Endothelial cell of umbilical vein (primary cell): Measurements from ENCODE around the gene CCT6A. TPM values are rescaled to one million over a fixed set of nuclear protein-coding genes. Genes with fewer than 3 reads are reported as not detected.

ENCODE experiments used
- BruUV-seq: library from RNA; stranded (reverse); fragments of 400-500 nt; replicated peaks from 2 replicates; lab custom pipeline; 2021; lab: Mats Ljungman, UMichigan
- CTCF ChIA-PET: fragments of 300-600, 350-600 bp; sonication (Branson Sonifier 250); formaldehyde crosslinking; loops from one replicate; lab custom pipeline; 2021; ENCODE audit warnings: antibody characterized with exemption, inconsistent platforms; lab: Charles Lee
- POLR2A ChIA-PET: fragments of 300-600, 350-600 bp; sonication (Branson Sonifier 250); formaldehyde crosslinking; loops from one replicate; lab custom pipeline; 2021; ENCODE audit warnings: antibody characterized with exemption, inconsistent platforms; lab: Charles Lee
- DNase-seq: peaks from one replicate; pipeline ENCODE4 v3.0.0-alpha.2; 2011; ENCODE audit warnings: low read depth, low spot score
- FAIRE-seq: peaks from 2 replicates; lab custom pipeline; 2011; peaks lifted over from hg19 to GRCh38; lab: Jason Lieb, UNC
- H2AFZ ChIP-seq: 2 replicates; pipeline ENCODE4 v1.6.0; 2012; ENCODE audit warnings: low read depth, low read length, control low read depth, inconsistent platforms
- H3K27ac ChIP-seq: 2 replicates; pipeline ENCODE4 v1.5.1; 2011; ENCODE audit warnings: low read depth, mild to moderate bottlenecking, control low read depth, low read length, moderate library complexity; ENCODE audit not compliant: insufficient read depth
- H3K27me3 ChIP-seq, 2 experiments: 2 replicates each; pipeline versions ENCODE4 v1.6.0 to v1.6.1; 2011; ENCODE audit warnings: low read length in 2 of 2, mixed read lengths in 1 of 2; ENCODE audit not compliant: control insufficient read depth in 2 of 2, insufficient read depth in 2 of 2
- H3K36me3 ChIP-seq, 2 experiments: 2 replicates in 1 of 2; 3 replicates in 1 of 2; pipeline ENCODE4 v1.5.1; 2011; ENCODE audit warnings: low read length in 2 of 2, mild to moderate bottlenecking in 1 of 2, moderate library complexity in 1 of 2; ENCODE audit not compliant: control insufficient read depth in 2 of 2, insufficient read depth in 2 of 2; ENCODE audit errors: extremely low read depth in 1 of 2
- H3K4me1 ChIP-seq: 3 replicates; pipeline ENCODE4 v1.5.1; 2011; ENCODE audit warnings: mild to moderate bottlenecking, low read length; ENCODE audit not compliant: control insufficient read depth, insufficient read depth; ENCODE audit errors: extremely low read depth
- H3K4me2 ChIP-seq: 2 replicates; pipeline ENCODE4 v1.6.1; 2011; ENCODE audit warnings: low read length, control low read depth, mixed read lengths; ENCODE audit not compliant: insufficient read depth
- H3K4me3 ChIP-seq, 3 experiments: fragments of 200-600 bp in 1 of 3; sonication (generic), shearing (Covaris generic) in 1 of 3; replicated peaks in 1 of 3; 2 replicates each; pipeline ENCODE4 v1.5.1; 2011 to 2016; ENCODE audit warnings: control low read depth in 3 of 3, low read length in 3 of 3, mild to moderate bottlenecking in 2 of 3, inconsistent platforms in 1 of 3, low read depth in 1 of 3, moderate library complexity in 1 of 3; ENCODE audit not compliant: insufficient read depth in 1 of 3
- H3K79me2 ChIP-seq: 2 replicates; pipeline ENCODE4 v1.6.0; 2012; ENCODE audit warnings: low read length, inconsistent platforms; ENCODE audit not compliant: control insufficient read depth, insufficient read depth
- H3K9ac ChIP-seq: replicated peaks from 2 replicates; pipeline ENCODE3; 2011; ENCODE audit warnings: low read length, control low read depth; ENCODE audit not compliant: insufficient read depth; ENCODE audit errors: extremely low read depth
- H3K9me1 ChIP-seq: replicated peaks from 3 replicates; pipeline ENCODE4 v1.6.0; 2011; ENCODE audit warnings: mild to moderate bottlenecking, low read length; ENCODE audit not compliant: control insufficient read depth, insufficient read depth; ENCODE audit errors: extremely low read depth
- H3K9me3 ChIP-seq: replicated peaks from 2 replicates; pipeline ENCODE4 v1.5.1; 2012; ENCODE audit warnings: low read length, inconsistent platforms; ENCODE audit not compliant: control insufficient read depth, insufficient read depth
- H4K20me1 ChIP-seq: replicated peaks from 2 replicates; pipeline ENCODE3; 2011; ENCODE audit warnings: mild to moderate bottlenecking, low read length; ENCODE audit not compliant: control insufficient read depth, insufficient read depth; ENCODE audit errors: extremely low read depth
- CTCF ChIP-seq, 2 donors: IDR thresholded peaks; 1 replicate in 1 of 2; 2 replicates in 1 of 2; pipeline ENCODE4 v1.5.1; 2011; ENCODE audit warnings: low read length in 2 of 2, mild to moderate bottlenecking in 2 of 2, moderate library complexity in 2 of 2, control low read depth in 1 of 2, inconsistent platforms in 1 of 2, low read depth in 1 of 2; ENCODE audit not compliant: insufficient read depth in 1 of 2; ENCODE audit errors: extremely low read depth in 1 of 2
- EZH2 ChIP-seq: IDR thresholded peaks from 2 replicates; pipeline ENCODE4 v1.6.1; 2012; ENCODE audit warnings: borderline replicate concordance, low read depth, mild to moderate bottlenecking, moderate library complexity, low read length, inconsistent platforms; ENCODE audit not compliant: severe bottlenecking
- FOS ChIP-seq: IDR thresholded peaks from 2 replicates; pipeline ENCODE4 v1.6.1; 2011; ENCODE audit warnings: mild to moderate bottlenecking, low read length, moderate library complexity, borderline replicate concordance; ENCODE audit not compliant: insufficient read depth
- GATA2 ChIP-seq: IDR thresholded peaks from 2 replicates; pipeline ENCODE4 v1.7.0; 2011; ENCODE audit warnings: low read depth, mild to moderate bottlenecking, moderate library complexity, mixed read lengths, low read length; ENCODE audit not compliant: insufficient read length, insufficient read depth
- JUN ChIP-seq: IDR thresholded peaks from 2 replicates; pipeline ENCODE4 v1.6.1; 2011; ENCODE audit warnings: borderline replicate concordance, low read depth; ENCODE audit not compliant: insufficient read length, insufficient read depth
- MAX ChIP-seq: IDR thresholded peaks from 2 replicates; pipeline ENCODE4 v1.6.1; 2011; ENCODE audit not compliant: insufficient read depth, insufficient read length
- MYC ChIP-seq: IDR thresholded peaks from one replicate; pipeline ENCODE4 v1.6.1; 2011; ENCODE audit warnings: mild to moderate bottlenecking, low read depth, low read length
- POLR2A ChIP-seq: IDR thresholded peaks from 2 replicates; pipeline ENCODE4 v1.6.1; 2012; ENCODE audit warnings: low read depth, mild to moderate bottlenecking, control low read depth, low read length
- POLR2AphosphoS5 ChIP-seq: IDR thresholded peaks from 2 replicates; pipeline ENCODE4 v1.6.1; 2012; ENCODE audit warnings: low read depth, mild to moderate bottlenecking, control low read depth, low read length, moderate library complexity; ENCODE audit not compliant: insufficient read depth
- dilution Hi-C: fragments of 300-500 bp; cut with MboI; formaldehyde crosslinking; loops from one replicate; pipeline ENCODE4 v1.15.0; 2019; ENCODE audit warnings: low sequenced_read_pairs; ENCODE audit not compliant: extremely low pct_ligation_motif_present
- intact Hi-C: fragments of 100-400 bp; cut with micrococcal nuclease; formaldehyde crosslinking; loops from one replicate; pipeline ENCODE4 v1.10.0; 2022
- polyA plus RNA-seq, 4 experiments: library from polyadenylated mRNA; depleted of rRNA in 3 of 4; stranded (reverse) in 3 of 4; unstranded in 1 of 4; fragments of >200 nt; gene quantifications; 2 replicates each; pipeline versions ENCODE4 v1.2.1 to v1.2.3, GENCODE V29; 2011 to 2012; ENCODE audit warnings: missing spikeins in 1 of 4
- total RNA-seq: library from RNA; stranded (reverse); gene quantifications from 2 replicates; pipeline ENCODE4 v1.2.3, GENCODE V29; 2021

The CCT6A gene
- total and polyA plus RNA-seq, 2 donors (not counting 3 experiments of a cell fraction or from before 2014, with no cell fraction given), result 152 to 221 TPM

GRCh38 chr7:56086761-56087160, 35.2 kb downstream of the CCT6A start:
- Histone ChIP-seq H3K9me1 (no peaks in the 10 kb centered on the region), H3K4me2 (no peak overlapping the region), H3K36me3 (no peaks in the 10 kb centered on the region), H3K27ac (no peak overlapping the region), H2AFZ (no peak overlapping the region), H4K20me1 (no peaks in the 10 kb centered on the region), H3K4me3 (no peak overlapping the region), H3K9ac (no peak overlapping the region), H3K9me3 (no peaks in the 10 kb centered on the region), H3K27me3 (no peaks in the 10 kb centered on the region), H3K4me1 (no peaks in the 10 kb centered on the region), H3K79me2 (no peaks in the 10 kb centered on the region)
- dilution Hi-C loops, result no loop called here
- TF ChIP-seq FOS (no peak), MAX (no peak), JUN (no peak), POLR2AphosphoS5 (no peak), POLR2A (no peak), EZH2 (no peak), CTCF (IDR thresholded peaks at IDR 0.05; ENCODE audit: extremely low read depth in 1 of 2, insufficient read depth in 1 of 2, low read depth in 1 of 2, low read length in 2 of 2) (no peak), GATA2 (no peak), MYC (no peak)
- no peak for DNase-seq
- POLR2A ChIA-PET, result no interaction called here
- FAIRE-seq, result no peak
- CTCF ChIA-PET, result no interaction called here
- intact Hi-C loops, result no loop called here
- no TSS peak for BruUV-seq
